ENCODE results near the gene KSR1.

The KSR1 gene

GRCh38 chr17:27518545-27519521, 62.6 kb downstream of the KSR1 start:
- TF ChIP-seq POLR2A (IDR thresholded peaks at IDR 0.05; ENCODE audit: low read depth, low read length) (no peak), TAF1 (IDR thresholded peaks at IDR 0.05; ENCODE audit: borderline replicate concordance, low read depth, low read length) (no peak), POLR2AphosphoS5 (IDR thresholded peaks at IDR 0.05; ENCODE audit: low read depth, low read length) (no peak)
- DNase-seq (ENCODE audit: insufficient read length) (no peak), FAIRE-seq (peak; percentile 67)

- no peak for DNase-seq (ENCODE audit: insufficient read length)
- FAIRE-seq = peak; percentile 84
- TF ChIP-seq POLR2A (IDR thresholded peaks at IDR 0.05; ENCODE audit: low read depth, low read length) (no peak), TAF1 (IDR thresholded peaks at IDR 0.05; ENCODE audit: borderline replicate concordance, low read depth, low read length) (no peak), POLR2AphosphoS5 (IDR thresholded peaks at IDR 0.05; ENCODE audit: low read depth, low read length) (no peak)
Observed at GRCh38 chr17:27519550-27519949, 63.3 kb downstream of the KSR1 start.

GRCh38 chr17:27520491-27521185, 64.4 kb downstream of the KSR1 start:
- DNase-seq (ENCODE audit: insufficient read length) = no peak
- no peak for TF ChIP-seq POLR2A (IDR thresholded peaks at IDR 0.05; ENCODE audit: low read depth, low read length)
- no peak for TF ChIP-seq POLR2AphosphoS5 (IDR thresholded peaks at IDR 0.05; ENCODE audit: low read depth, low read length)
- TF ChIP-seq TAF1 (IDR thresholded peaks at IDR 0.05; ENCODE audit: borderline replicate concordance, low read depth, low read length) = no peak
- peak; percentile 9 for FAIRE-seq

GRCh38 chr17:27521281-27522027, 65.2 kb downstream of the KSR1 start:
- FAIRE-seq (no peak), DNase-seq (ENCODE audit: insufficient read length) (no peak)
- TF ChIP-seq POLR2AphosphoS5 (IDR thresholded peaks at IDR 0.05; ENCODE audit: low read depth, low read length) (no peak), POLR2A (IDR thresholded peaks at IDR 0.05; ENCODE audit: low read depth, low read length) (no peak), TAF1 (IDR thresholded peaks at IDR 0.05; ENCODE audit: borderline replicate concordance, low read depth, low read length) (no peak)

GRCh38 chr17:27522028-27522635, 65.9 kb downstream of the KSR1 start:
- FAIRE-seq = no peak
- TF ChIP-seq TAF1 (IDR thresholded peaks at IDR 0.05; ENCODE audit: borderline replicate concordance, low read depth, low read length) (no peak), POLR2AphosphoS5 (IDR thresholded peaks at IDR 0.05; ENCODE audit: low read depth, low read length) (no peak), POLR2A (IDR thresholded peaks at IDR 0.05; ENCODE audit: low read depth, low read length) (no peak)
- DNase-seq (ENCODE audit: insufficient read length) = no peak

GRCh38 chr17:27523712-27524111, 67.5 kb downstream of the KSR1 start:
- FAIRE-seq = no peak
- TF ChIP-seq POLR2AphosphoS5 (IDR thresholded peaks at IDR 0.05; ENCODE audit: low read depth, low read length) (no peak), POLR2A (IDR thresholded peaks at IDR 0.05; ENCODE audit: low read depth, low read length) (no peak), TAF1 (IDR thresholded peaks at IDR 0.05; ENCODE audit: borderline replicate concordance, low read depth, low read length) (no peak)
- DNase-seq (ENCODE audit: insufficient read length) = no peak

- TF ChIP-seq POLR2AphosphoS5 (IDR thresholded peaks at IDR 0.05; ENCODE audit: low read depth, low read length) = no peak
- DNase-seq (ENCODE audit: insufficient read length) = no peak
- FAIRE-seq = no peak
Observed at GRCh38 chr17:27524594-27524993, 68.3 kb downstream of the KSR1 start.

GRCh38 chr17:27525316-27525715, 69.1 kb downstream of the KSR1 start:
- DNase-seq (ENCODE audit: insufficient read length) = no peak
- TF ChIP-seq POLR2A (IDR thresholded peaks at IDR 0.05; ENCODE audit: low read depth, low read length) = no peak
- no peak for TF ChIP-seq POLR2AphosphoS5 (IDR thresholded peaks at IDR 0.05; ENCODE audit: low read depth, low read length)
- no peak for TF ChIP-seq TAF1 (IDR thresholded peaks at IDR 0.05; ENCODE audit: borderline replicate concordance, low read depth, low read length)
- FAIRE-seq = no peak

GRCh38 chr17:27525836-27526603, 69.8 kb downstream of the KSR1 start:
- FAIRE-seq (no peak), DNase-seq (ENCODE audit: insufficient read length) (no peak)
- TF ChIP-seq POLR2AphosphoS5 (IDR thresholded peaks at IDR 0.05; ENCODE audit: low read depth, low read length) (no peak), POLR2A (IDR thresholded peaks at IDR 0.05; ENCODE audit: low read depth, low read length) (no peak), TAF1 (IDR thresholded peaks at IDR 0.05; ENCODE audit: borderline replicate concordance, low read depth, low read length) (no peak)

- DNase-seq (ENCODE audit: insufficient read length) (no peak), FAIRE-seq (peak; percentile 87)
- no peak for TF ChIP-seq TAF1 (IDR thresholded peaks at IDR 0.05; ENCODE audit: borderline replicate concordance, low read depth, low read length)
- no peak for TF ChIP-seq POLR2AphosphoS5 (IDR thresholded peaks at IDR 0.05; ENCODE audit: low read depth, low read length)
- no peak for TF ChIP-seq POLR2A (IDR thresholded peaks at IDR 0.05; ENCODE audit: low read depth, low read length)
Observed at GRCh38 chr17:27526604-27527002, 70.4 kb downstream of the KSR1 start.
